HG03139 (cell line): ENCODE data around the gene BAIAP2.

Experiments
- ATAC-seq: cut with Tn5 transposase; IDR thresholded peaks from one replicate; pipeline ENCODE4 v1.9.1; 2021; ENCODE audit not compliant: unreplicated experiment

The BAIAP2 gene

DNA sequence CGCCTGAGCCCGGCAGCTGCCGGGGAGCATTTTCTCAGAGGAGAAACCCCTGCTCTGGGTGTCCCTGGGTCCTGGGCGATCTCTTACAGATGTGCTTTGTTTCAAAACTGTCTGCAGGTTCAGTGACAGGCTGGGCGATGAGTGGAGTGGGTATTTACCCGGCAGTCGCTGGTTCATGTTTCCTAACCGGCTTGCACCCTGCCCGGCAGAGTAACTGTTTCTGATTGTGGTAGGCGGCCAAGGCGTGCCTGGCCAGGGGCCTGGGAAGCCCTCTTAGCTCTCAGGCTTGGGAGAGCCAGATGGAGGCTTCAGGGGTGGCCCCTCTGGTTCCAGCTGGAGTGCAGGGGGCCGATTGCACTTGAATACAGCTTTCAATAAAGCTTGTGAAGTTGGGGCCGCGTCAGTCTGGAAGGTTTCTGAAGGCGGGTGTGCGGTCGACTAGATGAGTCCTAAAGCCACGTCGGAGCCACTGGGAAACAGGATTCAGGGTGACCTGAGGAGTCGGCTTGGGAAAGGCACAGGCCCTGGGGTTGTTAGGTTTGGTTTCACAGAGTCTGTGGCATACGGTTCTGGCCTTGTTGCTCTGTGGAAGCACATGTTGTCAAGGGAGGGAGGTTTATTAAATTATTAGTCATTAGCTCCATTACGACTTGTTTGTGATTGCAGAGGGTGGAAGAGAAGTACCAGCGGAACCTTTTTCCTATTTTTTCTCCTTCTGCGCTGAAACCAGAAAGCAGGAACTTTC is 1.4 kb downstream of the BAIAP2 start:
- ATAC-seq: no peak

DNA sequence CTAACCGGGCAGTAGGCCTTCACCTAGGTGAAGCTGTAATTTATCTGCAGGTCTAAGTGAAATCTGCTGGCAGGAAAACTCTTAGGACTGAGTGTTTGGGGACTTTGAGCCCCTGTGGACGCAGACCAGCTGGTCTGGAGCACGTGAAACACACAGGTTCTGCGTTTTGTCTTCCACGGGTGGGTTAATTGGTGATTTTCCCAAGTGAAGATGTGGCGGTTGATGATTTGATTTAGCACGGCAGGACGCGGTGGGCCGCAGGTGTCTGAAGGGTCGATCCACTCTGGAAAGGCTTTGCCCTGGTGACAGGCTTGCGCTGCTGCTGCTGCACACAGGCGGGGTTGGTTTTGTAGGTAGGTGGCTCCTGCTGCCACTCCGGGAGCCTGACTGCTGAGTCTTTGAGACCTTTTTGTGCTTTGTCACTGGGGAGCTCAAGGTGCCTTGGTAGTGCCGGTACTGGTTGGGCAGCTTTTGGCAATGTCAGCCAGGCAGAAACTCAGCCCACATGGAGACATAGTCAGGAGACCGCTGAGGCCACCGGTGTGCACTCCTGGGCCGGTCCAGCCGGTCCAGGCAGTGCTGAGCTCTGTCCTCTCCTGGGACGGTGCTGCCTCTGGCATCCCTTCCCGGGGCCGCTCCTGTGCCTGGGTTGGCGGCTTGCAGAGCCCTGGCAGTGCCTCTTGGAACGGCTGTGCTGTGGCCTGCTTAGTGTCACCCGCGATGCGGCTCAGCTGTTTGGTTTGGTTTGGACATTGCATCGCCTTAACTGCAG is 2.3 kb downstream of the BAIAP2 start:
- no peak for ATAC-seq

DNA sequence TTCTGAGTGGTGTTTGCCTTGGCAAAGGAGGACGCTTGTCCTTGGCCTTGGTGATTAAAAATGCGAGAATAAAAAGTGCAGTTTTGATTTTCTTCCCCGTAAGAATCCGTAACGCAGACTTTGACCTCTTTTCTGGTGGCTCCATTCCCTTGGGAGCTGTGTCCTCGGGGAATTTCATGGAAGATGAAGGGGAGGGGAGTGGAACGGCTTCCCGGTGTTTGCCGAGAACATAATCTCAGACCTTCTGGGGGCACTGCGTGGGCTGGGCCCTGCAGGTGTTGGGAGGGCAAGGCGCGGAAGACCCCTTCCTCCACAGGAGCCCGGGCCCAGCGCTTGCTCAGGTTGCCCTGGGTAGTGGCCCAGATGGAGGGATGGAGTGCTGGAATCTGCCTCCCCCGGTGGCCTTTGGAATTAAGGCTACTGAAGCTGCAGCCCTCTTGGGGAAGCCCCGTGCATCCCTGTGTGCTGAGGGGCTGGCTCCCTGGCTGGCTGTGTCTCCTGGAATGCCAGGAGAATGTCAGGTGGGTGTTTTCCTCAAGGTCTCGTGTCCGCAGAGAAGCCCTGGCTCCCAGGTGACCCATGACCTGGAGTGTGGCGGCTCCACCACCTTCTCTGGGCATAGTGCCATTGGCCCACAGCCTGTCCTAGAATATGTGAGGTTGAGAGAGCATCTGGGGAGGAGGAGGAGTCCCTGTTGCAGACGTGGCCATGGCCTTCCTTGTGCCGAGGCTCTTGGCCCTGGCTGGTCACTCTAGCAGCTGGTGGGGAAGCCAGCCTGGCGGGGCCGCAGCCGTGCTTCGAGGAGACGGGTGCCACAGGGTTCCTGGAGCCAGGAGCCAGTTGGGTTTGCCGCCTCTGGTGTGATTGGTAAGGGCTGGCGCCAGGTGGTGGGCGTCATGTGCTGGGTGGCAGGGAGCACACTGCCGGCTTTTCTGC is 3.1 kb downstream of the BAIAP2 start:
- ATAC-seq: no peak

DNA sequence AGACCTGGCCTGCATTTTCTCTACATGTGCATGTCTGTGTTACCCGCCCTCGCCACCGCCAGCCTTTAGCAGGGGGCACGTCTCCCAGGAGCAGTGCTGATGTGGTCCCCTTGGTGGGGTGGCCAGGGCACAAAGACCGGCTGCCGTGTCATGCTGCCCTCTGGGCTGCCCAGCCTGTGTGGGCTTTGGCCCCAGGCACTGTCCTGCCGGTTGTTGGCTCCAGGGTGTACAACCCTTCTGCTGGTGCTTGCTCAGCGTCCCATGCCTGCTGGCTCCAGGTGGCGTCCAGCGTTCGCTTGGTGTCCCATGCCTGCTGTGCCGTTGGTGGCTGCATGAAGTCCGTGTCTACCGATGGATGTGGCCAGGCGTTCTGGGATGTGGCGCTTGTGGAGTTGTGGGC is 4.1 kb downstream of the BAIAP2 start:
- ATAC-seq: no peak

DNA sequence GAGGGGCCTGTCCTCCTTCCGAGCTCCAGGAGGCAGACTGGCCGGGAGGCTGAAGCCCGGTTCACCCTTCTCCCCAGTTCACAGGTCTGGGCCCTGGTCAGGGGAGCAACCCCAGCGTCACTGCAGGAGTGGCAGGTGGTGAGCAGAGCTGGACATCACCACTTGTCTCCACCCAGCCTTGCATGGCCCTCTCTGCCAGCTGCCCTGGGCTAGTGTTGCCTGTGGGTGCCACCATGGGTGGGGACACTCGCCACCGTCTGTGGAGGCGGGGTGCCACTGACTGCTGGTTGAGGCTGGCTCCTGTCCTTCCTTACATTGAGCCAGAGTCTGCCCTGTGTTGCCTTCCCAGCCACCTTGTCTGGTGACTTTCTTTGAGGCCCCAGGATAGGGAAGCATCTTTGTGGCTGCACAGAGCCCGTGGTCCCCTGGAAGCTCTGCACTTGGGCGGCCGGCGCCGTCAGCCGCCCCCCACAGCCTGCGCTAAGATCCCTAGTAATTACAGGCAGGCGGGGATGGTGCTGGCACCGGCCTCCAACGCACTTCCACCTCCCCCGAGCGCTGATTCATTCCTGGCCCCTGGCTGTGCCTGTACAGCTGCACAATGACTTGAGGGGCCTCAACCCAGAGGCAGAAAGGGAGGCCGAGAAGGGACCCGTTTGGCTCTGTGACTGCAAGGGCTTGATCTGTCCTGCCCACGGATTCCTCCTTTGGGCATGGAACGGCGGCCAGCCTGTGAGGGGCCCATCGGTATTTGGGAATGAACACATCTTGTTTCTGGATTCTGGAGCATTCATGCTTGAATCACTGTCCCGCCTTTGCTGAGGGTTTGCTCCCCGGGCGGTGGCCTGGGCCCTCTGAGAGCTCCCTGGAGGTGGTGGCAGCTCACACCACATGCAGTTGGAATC is 5.2 kb downstream of the BAIAP2 start:
- no peak for ATAC-seq

DNA sequence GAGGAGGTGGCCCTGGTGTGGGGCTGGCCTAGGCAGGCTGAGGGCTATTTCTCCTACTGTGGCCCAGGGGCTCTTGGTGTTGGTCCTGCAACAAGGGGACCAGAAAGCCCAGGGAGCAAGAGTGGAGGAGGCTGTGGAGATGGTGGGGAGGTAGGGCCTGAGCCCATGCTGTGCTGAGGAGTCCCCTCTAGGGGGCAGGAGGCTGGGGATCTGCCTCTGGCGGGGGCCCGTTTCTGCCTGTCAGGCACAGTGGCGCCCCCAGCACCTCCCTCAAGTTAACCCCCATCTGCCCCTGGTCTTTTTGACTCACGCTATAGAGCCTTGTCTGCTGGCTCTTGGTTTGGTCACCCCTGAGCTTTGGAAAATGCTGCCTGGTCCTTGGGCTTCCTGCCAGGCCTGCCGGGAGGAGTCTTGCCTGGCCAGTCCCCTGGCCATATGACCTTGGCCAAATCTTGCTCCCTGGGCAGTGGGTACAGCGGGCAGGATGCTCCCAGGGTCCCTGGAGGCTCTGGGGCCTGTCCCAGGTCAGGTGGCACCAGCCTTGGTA is 5.9 kb downstream of the BAIAP2 start:
- ATAC-seq: no peak

DNA sequence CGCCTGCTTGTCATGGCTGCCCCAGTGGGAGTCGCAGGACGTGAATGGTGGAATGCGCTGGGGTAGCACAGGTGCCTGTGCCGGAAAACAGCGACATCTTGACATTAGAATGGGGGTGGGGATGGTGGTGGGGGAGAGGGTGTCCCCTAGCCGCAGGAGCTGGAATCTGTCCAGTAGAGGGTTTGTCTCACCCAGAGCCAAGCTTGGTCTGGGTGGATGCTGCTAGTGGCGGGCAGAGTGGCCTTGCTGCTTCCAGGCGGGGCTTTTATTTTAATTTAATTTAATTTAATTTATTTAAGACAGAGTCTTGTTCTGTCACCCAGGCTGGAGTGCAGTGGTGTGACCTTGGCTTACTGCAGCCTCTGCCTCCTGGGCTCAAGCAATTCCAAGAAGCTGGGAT is 7.7 kb downstream of the BAIAP2 start:
- ATAC-seq: no peak

DNA sequence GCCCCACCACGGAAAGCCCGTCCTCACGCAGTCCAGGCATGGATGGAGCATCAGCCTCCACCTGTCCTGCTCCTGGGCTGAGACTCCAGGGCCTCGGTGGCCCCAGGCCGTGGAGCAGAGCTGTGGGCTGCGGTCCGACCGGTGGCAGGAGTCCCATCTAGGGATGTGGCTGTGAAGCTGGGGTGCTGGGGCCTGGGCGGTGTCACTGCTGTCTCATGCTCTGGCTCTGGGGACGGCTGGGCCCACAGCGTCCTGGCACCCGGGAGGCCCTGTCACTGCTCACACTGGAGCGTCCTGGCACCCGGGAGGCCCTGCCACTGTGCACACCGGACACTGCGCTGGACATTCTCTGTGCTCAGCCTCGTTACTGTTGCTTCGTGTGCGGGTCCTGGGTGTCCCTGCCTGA is 8.4 kb downstream of the BAIAP2 start:
- ATAC-seq: no peak

DNA sequence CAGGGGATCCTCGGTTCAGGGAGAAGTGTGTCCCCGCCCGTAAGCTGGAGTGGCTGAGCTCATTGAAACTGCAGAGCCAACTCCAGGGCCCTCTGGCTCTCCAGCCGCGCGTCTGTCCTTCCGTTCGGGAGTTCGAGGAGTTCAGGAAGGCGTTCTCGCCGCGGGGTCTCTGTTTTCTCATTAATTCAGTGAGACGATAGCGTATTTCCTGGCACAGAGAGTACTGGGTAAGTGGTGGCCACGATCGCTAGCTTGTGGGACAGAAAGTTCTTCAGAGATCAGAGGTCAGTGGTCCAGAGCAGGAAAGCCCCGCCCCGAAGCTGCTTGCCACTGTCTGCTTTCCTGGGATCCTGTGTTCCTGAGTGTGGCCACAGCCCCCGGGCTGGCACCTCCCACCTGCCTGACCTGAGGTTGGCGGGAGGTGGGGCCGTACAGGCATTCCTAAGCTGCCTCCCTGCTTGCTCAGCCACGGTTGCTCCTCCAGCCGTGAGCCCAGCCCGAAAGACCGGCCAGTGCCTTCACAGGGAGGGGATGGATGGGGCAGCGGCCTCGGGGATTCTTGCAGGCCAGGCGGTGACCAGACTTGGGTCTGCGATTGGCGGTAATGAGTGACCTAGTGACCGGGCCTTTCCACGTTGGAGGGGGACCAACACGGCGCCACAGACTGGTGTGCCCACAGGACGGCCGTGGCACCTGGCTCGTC is 8.9 kb downstream of the BAIAP2 start:
- ATAC-seq: no peak

DNA sequence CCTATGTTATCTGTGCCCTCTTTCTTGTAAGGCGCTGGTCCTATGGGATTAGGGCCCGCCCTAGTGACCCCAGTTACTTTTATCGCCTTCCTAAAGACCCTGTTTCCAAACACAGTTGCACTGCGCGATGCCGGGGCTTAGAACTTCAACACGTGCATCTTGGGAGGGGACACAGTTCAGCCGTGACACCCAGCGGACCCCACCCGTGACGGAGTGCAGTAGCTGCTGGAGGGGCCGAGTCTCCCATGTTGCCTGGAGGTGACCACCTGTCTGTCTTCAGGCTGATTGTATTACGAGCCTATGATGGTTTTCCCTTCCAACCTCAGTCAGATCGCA is 9.4 kb downstream of the BAIAP2 start:
- no peak for ATAC-seq

DNA sequence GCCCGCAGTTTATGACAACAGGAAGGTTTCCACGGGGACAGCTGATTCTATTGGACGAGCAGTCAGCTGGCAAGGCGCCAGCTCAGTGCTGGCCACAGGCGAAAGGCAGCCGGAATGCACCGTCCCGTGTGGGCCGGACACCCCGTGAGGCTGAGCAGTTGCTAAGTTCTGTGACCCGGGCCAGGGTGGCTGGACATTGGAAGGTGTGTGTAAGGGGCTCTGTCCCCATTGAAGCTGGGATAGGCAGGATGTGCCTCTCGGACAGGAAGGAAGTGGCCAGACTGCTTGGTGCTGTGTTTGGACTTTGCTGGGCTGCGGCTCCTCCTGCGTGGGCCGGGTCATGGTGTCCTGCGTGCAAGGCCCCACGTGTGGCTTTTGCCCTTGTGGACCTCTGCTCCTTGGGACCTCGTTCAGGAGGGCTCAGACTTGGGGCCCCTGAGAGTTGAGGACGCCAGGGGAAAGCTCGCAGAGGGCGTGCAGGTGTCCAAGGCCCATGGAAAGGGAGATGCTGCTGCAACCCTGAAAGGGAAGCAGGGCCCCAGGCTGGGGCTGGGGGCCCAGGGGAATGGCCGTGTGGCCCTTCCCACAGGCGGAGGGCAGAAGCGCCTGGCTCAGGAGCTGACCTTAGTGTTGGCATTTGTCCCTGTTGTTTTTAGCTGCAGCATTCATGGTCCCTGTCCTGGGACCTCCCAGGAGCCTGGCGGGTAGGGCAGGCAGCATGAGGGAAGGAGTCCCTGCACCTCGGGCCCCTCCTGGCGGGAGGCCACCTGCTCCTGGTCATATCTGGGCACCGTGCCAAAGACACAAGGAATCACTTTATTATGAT is 10.0 kb downstream of the BAIAP2 start:
- no peak for ATAC-seq

DNA sequence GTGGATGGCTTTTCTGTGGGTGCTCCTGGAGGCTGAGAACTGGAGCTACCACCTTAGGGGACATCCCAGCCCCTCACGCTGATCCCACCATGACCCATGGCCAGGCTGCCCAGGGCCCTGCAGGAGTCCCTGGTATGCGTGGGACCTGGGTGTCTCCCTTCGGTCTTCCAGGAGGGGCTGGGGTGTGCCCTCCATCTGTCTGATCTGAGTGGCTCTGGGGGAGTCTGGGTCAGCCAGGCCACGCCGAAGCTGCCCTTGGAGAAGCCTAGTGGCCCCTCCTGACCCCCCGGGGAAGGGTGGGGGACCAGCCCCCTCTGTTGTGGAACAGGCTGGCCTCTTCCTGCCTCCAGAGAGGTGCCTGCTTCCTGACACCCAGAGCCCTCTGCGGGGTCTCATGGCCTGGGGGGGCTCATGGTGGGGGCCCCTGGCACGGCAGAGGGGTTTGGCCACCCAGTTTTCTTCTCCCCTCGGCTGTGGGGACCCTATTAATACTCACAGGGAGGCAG is 10.7 kb downstream of the BAIAP2 start:
- no peak for ATAC-seq

DNA sequence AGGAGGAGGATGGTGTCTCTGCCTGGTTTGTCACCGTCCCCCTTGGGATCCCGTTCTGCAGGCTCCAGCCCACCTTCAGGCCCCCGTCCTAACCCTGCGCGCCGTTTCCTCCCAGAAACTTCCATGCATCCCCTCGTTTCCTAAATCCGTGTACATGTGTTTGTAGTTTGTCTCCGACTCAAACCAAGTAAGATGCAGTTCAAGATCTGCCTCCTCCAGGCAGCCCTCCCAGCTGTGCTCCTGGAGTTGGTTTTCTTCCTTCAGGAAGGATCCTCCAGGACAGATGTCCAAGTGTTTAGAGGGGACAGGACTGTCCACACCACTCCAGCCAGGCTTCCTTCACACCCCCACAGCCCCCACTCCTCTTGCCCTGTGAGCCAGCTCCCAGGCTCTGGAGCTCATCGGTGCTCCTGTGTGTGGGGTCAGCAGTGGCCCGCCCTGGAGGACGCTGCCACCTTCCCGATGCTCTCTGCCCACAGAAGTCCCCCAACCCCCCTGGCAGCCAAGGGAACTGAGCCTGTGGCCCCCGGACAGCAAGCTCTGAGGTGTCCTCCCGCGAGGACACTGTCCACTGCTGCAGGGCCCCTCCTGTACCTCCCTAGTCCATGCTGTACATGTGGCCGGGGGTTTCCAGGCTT is 11.3 kb downstream of the BAIAP2 start:
- ATAC-seq: no peak

DNA sequence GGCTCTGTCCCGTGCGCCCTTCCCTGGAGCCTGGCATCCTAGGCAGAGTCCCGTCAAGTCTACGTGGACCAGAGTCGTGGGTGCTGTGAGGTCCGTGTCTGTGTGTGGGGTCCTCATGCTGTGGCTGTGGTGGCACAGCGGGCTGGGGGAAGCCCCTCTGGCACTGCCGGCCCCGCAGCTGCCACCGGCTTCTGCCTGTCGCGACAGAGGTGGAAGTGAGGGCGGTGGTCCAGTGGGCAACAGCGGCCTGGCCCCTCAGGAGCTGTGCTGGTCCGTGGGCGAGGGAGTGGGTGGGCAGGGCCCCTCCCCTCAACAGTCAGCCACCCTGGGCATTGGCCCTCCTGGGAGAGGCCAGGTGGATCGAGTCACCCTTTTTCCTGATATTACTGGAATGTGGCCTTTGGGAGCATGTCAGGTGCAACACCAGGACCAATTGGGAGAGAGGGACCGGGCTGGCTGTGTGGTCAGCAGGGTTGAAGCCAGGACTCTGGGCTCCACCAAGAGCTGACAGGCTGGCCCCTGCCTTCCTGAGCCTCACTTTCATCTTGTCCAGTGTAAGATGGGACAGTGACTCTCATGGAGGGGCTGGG is 11.9 kb downstream of the BAIAP2 start:
- ATAC-seq: no peak

DNA sequence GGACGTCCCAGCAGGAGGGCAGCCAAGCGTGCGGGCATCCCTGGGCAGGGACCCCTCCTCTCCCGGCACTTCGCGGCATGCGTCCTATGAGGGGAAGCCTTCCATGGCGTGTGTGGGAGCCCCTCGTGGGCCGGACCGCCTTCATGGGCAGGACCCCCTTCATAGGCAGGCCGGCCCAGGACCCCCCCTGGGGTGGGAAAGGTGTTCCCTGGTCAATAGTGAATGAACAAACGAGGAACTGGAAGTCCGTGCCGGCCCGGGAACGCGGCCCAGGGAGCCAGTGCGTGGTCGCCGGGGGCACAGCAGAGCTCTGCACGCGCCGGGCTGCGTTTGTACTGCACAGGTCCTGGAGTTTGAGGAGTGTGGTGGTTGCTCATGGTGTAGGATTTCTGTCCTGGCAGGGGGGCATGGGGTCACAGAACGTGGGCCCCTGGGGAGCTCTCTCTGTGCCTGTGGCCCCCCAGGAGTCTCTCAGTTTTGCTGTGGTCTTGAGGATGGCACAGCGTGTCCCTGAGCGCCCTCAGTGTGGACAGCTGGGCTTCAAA is 13.9 kb downstream of the BAIAP2 start:
- no peak for ATAC-seq

DNA sequence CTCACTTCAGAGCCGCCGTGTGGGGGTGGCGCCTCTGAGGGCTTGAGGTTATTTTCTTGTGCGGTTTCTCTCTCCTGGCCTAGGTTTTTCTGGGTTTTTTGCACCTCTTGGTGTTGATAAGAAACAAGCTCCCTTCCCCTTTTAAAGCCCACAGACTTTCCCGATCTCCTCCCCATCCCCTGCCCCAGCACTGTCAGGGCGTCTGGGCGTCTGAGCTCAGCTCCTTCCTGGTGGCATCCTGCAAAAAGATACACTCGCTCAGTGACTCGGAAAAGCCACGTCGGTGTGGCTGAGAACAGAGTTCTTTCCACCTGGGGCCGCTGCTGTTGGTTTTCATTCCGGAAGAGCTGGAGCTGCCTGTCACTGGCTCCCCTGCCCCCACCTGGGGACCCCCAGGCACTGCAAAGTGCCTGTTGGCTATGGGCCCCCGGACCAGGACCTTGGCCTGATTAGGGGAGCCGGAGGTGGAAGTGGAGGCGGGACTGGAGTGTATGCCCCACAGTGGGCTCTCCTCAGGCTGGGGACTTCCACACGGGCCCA is 14.5 kb downstream of the BAIAP2 start:
- no peak for ATAC-seq

DNA sequence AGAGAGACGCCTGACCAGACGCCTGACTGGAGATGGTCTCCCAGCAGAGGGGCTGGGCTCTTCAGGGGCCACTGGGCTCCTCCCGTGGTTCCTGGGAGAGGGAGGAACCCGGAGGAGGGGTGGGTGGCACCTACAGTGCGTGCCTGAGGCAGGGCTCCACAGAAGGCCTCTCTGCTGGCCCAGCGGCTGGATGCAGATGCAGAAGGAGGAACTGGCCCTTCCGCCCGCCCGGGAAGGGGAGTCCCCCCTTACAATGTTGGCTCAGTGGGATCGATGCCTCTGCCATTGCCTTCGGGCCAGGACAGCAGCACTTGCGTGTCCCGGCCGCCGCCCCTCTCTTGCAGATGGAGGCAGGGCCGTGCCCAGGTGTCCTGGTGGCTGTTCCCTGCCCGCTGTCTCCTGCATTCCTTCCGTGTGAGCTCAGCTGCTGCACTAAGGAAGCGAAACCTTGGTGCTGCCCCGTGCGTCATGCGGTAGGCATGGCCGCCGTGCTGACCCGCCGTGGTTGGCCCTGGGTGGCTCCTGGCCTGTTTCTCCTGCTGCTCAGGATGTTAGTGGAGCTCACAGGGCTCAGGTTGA is 15.1 kb downstream of the BAIAP2 start:
- ATAC-seq: no peak
